PFSK-1 (cell line): ENCODE results near the gene GTF2H3.

Experiments used
- POLR2AphosphoS5 ChIP-seq: IDR thresholded peaks from 2 replicates; pipeline ENCODE4 v1.6.1; 2012; ENCODE audit warnings: low read depth, mild to moderate bottlenecking, control low read depth, low read length, moderate library complexity
- REST ChIP-seq, 2 experiments: IDR thresholded peaks; 2 replicates each; pipeline versions ENCODE4 v1.6.1 to v1.8.0; 2011 to 2012; ENCODE audit warnings: low read depth in 2 of 2, low read length in 2 of 2, control low read depth in 1 of 2, inconsistent platforms in 1 of 2, mild to moderate bottlenecking in 1 of 2, moderate library complexity in 1 of 2; ENCODE audit not compliant: insufficient read depth in 1 of 2
- SIN3A ChIP-seq: IDR thresholded peaks from 2 replicates; pipeline ENCODE4 v1.6.1; 2012; ENCODE audit warnings: mild to moderate bottlenecking, low read length, moderate library complexity, borderline replicate concordance; ENCODE audit not compliant: insufficient read depth

DNA sequence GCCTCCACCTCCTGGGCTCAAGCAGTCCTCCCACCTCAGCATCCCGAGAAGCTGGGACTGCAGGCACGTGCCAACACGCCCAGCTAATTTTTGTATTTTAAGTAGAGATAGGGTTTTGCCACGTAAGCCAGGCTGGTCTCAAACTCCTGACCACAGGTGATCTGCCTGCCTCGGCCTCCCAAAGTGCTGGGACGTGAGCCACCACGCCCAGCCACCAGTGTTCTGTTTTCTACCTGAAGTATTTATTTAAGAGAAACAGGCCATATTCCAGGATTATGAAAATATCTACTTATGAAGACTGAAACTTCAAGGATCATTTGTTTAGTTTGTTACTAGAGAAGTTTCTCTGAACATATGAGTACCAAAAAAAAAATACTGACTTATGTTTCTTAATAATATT lies 10.3 kb downstream of the GTF2H3 start:
- TF ChIP-seq POLR2AphosphoS5 (no peak), REST (IDR thresholded peaks at IDR 0.05; ENCODE audit: insufficient read depth in 1 of 2, low read depth in 2 of 2, low read length in 2 of 2) (no peak), SIN3A (no peak)
